H1 (cell line): ENCODE data around the gene IRAG1. TPM values are rescaled to one million over a fixed set of nuclear protein-coding genes. Genes with fewer than 3 reads are reported as not detected.

ENCODE experiments used
- CTCF ChIA-PET: fragments of 300-600 bp; sonication (Branson Sonifier 250); formaldehyde crosslinking; loops from one replicate; lab custom pipeline; 2021; ENCODE audit not compliant: partially characterized antibody; lab: Charles Lee
- POLR2A ChIA-PET: fragments of 300-600 bp; sonication (Branson Sonifier 250); formaldehyde crosslinking; loops from one replicate; lab custom pipeline; 2021; ENCODE audit warnings: inconsistent platforms; ENCODE audit not compliant: partially characterized antibody; lab: Charles Lee
- DNase-seq, 2 experiments: peaks; one replicate each; pipeline versions ENCODE4 v3.0.0 to v3.0.0-alpha.2; 2010 to 2022; ENCODE audit warnings: low spot score in 2 of 2, low read depth in 1 of 2, mixed read lengths in 1 of 2
- FAIRE-seq: peaks from 2 replicates; lab custom pipeline; 2011; peaks lifted over from hg19 to GRCh38; lab: Jason Lieb, UNC
- H2AFZ ChIP-seq: 2 replicates; pipeline ENCODE4 v1.8.1; 2012; ENCODE audit warnings: low read length, inconsistent platforms
- H2AK5ac ChIP-seq: 2 replicates; pipeline ENCODE4 v1.6.1; 2013; ENCODE audit warnings: low read depth, low read length
- H2BK120ac ChIP-seq: replicated peaks from 2 replicates; pipeline ENCODE3; 2013; ENCODE audit warnings: low read depth, low read length, inconsistent platforms
- H2BK12ac ChIP-seq: 2 replicates; pipeline ENCODE4 v1.6.1; 2013; ENCODE audit warnings: low read depth, low read length
- H2BK15ac ChIP-seq: 2 replicates; pipeline ENCODE4 v1.6.1; 2013; ENCODE audit warnings: low read length
- H2BK20ac ChIP-seq: 2 replicates; pipeline ENCODE4 v1.6.1; 2013; ENCODE audit warnings: low read length
- H2BK5ac ChIP-seq: 2 replicates; pipeline ENCODE4 v1.6.1; 2013; ENCODE audit warnings: low read depth, low read length
- H3K14ac ChIP-seq: 2 replicates; pipeline ENCODE4 v1.6.1; 2013; ENCODE audit warnings: inconsistent platforms; ENCODE audit not compliant: insufficient read length
- H3K18ac ChIP-seq: 2 replicates; pipeline ENCODE4 v1.6.1; 2013; ENCODE audit warnings: low read length; ENCODE audit errors: extremely low read depth
- H3K23ac ChIP-seq: 2 replicates; pipeline ENCODE4 v1.6.1; 2013; ENCODE audit warnings: inconsistent platforms; ENCODE audit not compliant: insufficient read length
- H3K23me2 ChIP-seq: 2 replicates; pipeline ENCODE4 v1.6.1; 2013; ENCODE audit warnings: low read depth, low read length
- H3K27ac ChIP-seq: 2 replicates; pipeline ENCODE4 v1.6.1; 2011; ENCODE audit warnings: low read depth, low read length, inconsistent platforms
- H3K27me3 ChIP-seq, 4 experiments: replicated peaks in 1 of 4; 1 replicate in 1 of 4; 2 replicates in 3 of 4; pipeline versions ENCODE4 v1.6.1 to v1.8.1; 2011 to 2013; ENCODE audit warnings: low read length in 3 of 4, mild to moderate bottlenecking in 3 of 4, inconsistent platforms in 2 of 4, mixed read lengths in 2 of 4, moderate library complexity in 1 of 4; ENCODE audit not compliant: control insufficient read depth in 3 of 4, insufficient read depth in 3 of 4; ENCODE audit errors: extremely low read depth in 1 of 4
- H3K36me3 ChIP-seq, 4 experiments: 2 replicates each; pipeline versions ENCODE4 v1.6.1 to v1.8.1; 2011 to 2013; ENCODE audit warnings: mild to moderate bottlenecking in 4 of 4, low read length in 3 of 4, moderate library complexity in 2 of 4, control low read depth in 1 of 4, inconsistent platforms in 1 of 4; ENCODE audit not compliant: insufficient read depth in 4 of 4, control insufficient read depth in 2 of 4
- H3K4ac ChIP-seq: replicated peaks from 2 replicates; pipeline ENCODE3; 2013; ENCODE audit warnings: low read length, low read depth, mixed read lengths, inconsistent platforms; ENCODE audit not compliant: insufficient read length
- H3K4me1 ChIP-seq, 4 experiments: replicated peaks in 1 of 4; 1 replicate in 1 of 4; 2 replicates in 3 of 4; pipeline versions ENCODE4 v1.6.1 to v1.8.1; 2011 to 2013; ENCODE audit warnings: low read length in 3 of 4, inconsistent platforms in 2 of 4, mixed read lengths in 1 of 4; ENCODE audit not compliant: insufficient read depth in 4 of 4, control insufficient read depth in 3 of 4
- H3K4me2 ChIP-seq, 2 experiments: 2 replicates each; pipeline versions ENCODE4 v1.6.1 to v1.8.1; 2011 to 2013; ENCODE audit warnings: low read depth in 2 of 2, low read length in 2 of 2, control low read depth in 1 of 2, inconsistent platforms in 1 of 2, mild to moderate bottlenecking in 1 of 2; ENCODE audit not compliant: insufficient read depth in 1 of 2
- H3K4me3 ChIP-seq, 4 experiments: fragments of 200-600, 300-600 bp in 1 of 4; sonication (generic), shearing (Covaris generic), sonication (Bioruptor Twin) in 1 of 4; 2 replicates each; pipeline versions ENCODE4 v1.5.1 to v1.8.1; 2011 to 2016; ENCODE audit warnings: low read length in 4 of 4, low read depth in 3 of 4, control low read depth in 2 of 4, inconsistent platforms in 2 of 4, mild to moderate bottlenecking in 2 of 4, mixed read lengths in 1 of 4, moderate library complexity in 1 of 4; ENCODE audit not compliant: insufficient read depth in 2 of 4; ENCODE audit errors: extremely low read depth in 1 of 4
- H3K56ac ChIP-seq: replicated peaks from 2 replicates; pipeline ENCODE3; 2013; ENCODE audit warnings: low read depth, mild to moderate bottlenecking, mixed read lengths, low read length, inconsistent platforms; ENCODE audit not compliant: insufficient read length
- H3K79me1 ChIP-seq: 2 replicates; pipeline ENCODE4 v1.6.1; 2013; ENCODE audit warnings: low read depth, low read length, control low read depth
- H3K79me2 ChIP-seq, 2 experiments: 2 replicates each; pipeline versions ENCODE4 v1.6.1 to v1.8.1; 2012 to 2013; ENCODE audit warnings: low read length in 2 of 2, mild to moderate bottlenecking in 2 of 2, inconsistent platforms in 1 of 2; ENCODE audit not compliant: insufficient read depth in 2 of 2, control insufficient read depth in 1 of 2
- H3K9ac ChIP-seq, 4 experiments: replicated peaks in 1 of 4; 1 replicate in 1 of 4; 2 replicates in 3 of 4; pipeline versions ENCODE4 v1.6.1 to v1.8.1; 2011 to 2013; ENCODE audit warnings: low read depth in 3 of 4, low read length in 3 of 4, control low read depth in 2 of 4, mild to moderate bottlenecking in 2 of 4, moderate library complexity in 2 of 4, inconsistent platforms in 1 of 4; ENCODE audit errors: extremely low read depth in 1 of 4
- H3K9me3 ChIP-seq, 2 experiments: 2 replicates each; pipeline versions ENCODE4 v1.6.1 to v1.8.1; 2012 to 2013; ENCODE audit warnings: mild to moderate bottlenecking in 2 of 2, moderate library complexity in 2 of 2, control low read depth in 1 of 2, inconsistent platforms in 1 of 2, low read depth in 1 of 2, low read length in 1 of 2, mixed read lengths in 1 of 2; ENCODE audit not compliant: insufficient read depth in 2 of 2
- H4K20me1 ChIP-seq, 2 experiments: replicated peaks in 1 of 2; 2 replicates each; pipeline versions ENCODE3 to v1.8.1; 2011 to 2013; ENCODE audit warnings: inconsistent platforms in 2 of 2, low read length in 2 of 2, mild to moderate bottlenecking in 1 of 2; ENCODE audit not compliant: insufficient read depth in 2 of 2, control insufficient read depth in 1 of 2
- H4K5ac ChIP-seq: 2 replicates; pipeline ENCODE4 v1.6.1; 2013; ENCODE audit warnings: low read length, low read depth, mixed read lengths, inconsistent platforms; ENCODE audit not compliant: insufficient read length
- H4K8ac ChIP-seq: 2 replicates; pipeline ENCODE4 v1.8.0; 2013; ENCODE audit warnings: mild to moderate bottlenecking, moderate library complexity, low read length, inconsistent platforms; ENCODE audit not compliant: insufficient read depth; ENCODE audit errors: extremely low read depth
- H4K91ac ChIP-seq: replicated peaks from 2 replicates; pipeline ENCODE3; 2013; ENCODE audit warnings: low read length, mixed read lengths, inconsistent platforms; ENCODE audit not compliant: insufficient read length
- POU5F1 ChIP-seq: IDR thresholded peaks from 2 replicates; pipeline ENCODE4 v1.6.1; 2011; ENCODE audit warnings: low read depth, mild to moderate bottlenecking, low read length, moderate library complexity
- SUZ12 ChIP-seq: fragments of 200-600 bp; sonication (generic); IDR thresholded peaks from 2 replicates; pipeline ENCODE4 v1.6.1; 2012; ENCODE audit warnings: mild to moderate bottlenecking, inconsistent platforms, low read length, moderate library complexity, mixed read lengths
- WGBS, 2 experiments: shearing (Covaris generic) in 1 of 2; methylation state at CpG; one replicate each; pipeline versions ENCODE4 v1.1.6 to v1.1.7; 2013 to 2015; ENCODE audit warnings: low lambda C conversion rate in 2 of 2, mixed read lengths in 2 of 2, inconsistent platforms in 1 of 2, low coverage in 1 of 2, missing lambda C conversion rate in 1 of 2; ENCODE audit not compliant: insufficient replicate concordance in 2 of 2, insufficient coverage in 1 of 2, insufficient read length in 1 of 2; ENCODE audit errors: extremely low coverage in 1 of 2, missing lambda C conversion rate in 1 of 2; 5-methylcytosine and 5-hydroxymethylcytosine counted together
- polyA plus RNA-seq, 7 experiments: library from polyadenylated mRNA; depleted of rRNA in 3 of 7; stranded (reverse) in 5 of 7; unstranded in 2 of 7; fragments of >200 nt in 5 of 7; fragments of 200-250 nt in 2 of 7; gene quantifications; 1 replicate in 5 of 7; 2 replicates in 1 of 7; 4 replicates in 1 of 7; pipeline versions ENCODE4 v1.2.1 to v1.2.3, GENCODE V29; 2011 to 2013; ENCODE audit warnings: missing spikeins in 2 of 7, mixed read lengths in 2 of 7
- total RNA-seq: library from RNA; stranded (reverse); fragmentation: NEBNext Ultra II Directional; extraction: Animal tissue kit (Norgen Biotek cat#: 25700); gene quantifications from 2 replicates; pipeline ENCODE4 v1.2.1, GENCODE V29; 2021

The IRAG1 gene
- total and polyA plus RNA-seq, 2 of the 8 experiments (the other 6 are each of a cell fraction or from before 2014, with no cell fraction given), result 1.8 to 2.7 TPM

DNA sequence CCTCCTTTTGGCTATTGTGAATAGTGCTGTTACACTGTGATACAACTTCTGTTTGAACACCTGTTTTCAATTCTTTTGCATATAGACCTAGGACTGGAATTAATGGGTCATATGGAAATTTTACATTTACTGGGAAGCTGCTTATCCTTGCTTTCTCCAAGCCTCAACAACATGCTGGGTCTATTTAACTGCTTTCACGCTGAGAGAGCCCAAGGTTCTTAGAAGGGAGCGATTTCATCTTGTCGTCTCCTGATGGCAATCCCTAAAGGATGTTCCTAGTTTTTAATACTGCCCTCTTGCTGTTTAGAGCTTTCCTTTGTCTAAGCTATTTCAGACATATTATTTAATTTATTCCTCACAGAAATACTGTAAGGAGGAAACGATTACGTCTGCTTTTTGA, 15.5 kb downstream of the IRAG1 start:
- CTCF ChIA-PET, result interaction anchor here (1.4 to 1.5 kb wide), 2 partner anchors 9 to 10 kb away, joined by 3 to 7 read pairs; no protein-coding TSS in a partner anchor
- H2BK12ac ChIP-seq, result no peak overlapping the region
- H3K18ac ChIP-seq, result no peak overlapping the region
- no peak overlapping the region for H2AFZ ChIP-seq
- no peaks in the 10 kb centered on the region for H3K36me3 ChIP-seq
- no peak overlapping the region for H3K14ac ChIP-seq
- H3K4me1 ChIP-seq, result peaks cover 0 to 6% (median 3%) of the 10 kb centered on the region in 4 experiments; a peak in 2 of 7 replicates
- H4K8ac ChIP-seq, result no peak overlapping the region
- H2AK5ac ChIP-seq, result no peak overlapping the region
- H3K27me3 ChIP-seq, result no peaks in the 10 kb centered on the region
- H3K4ac ChIP-seq, result no peak overlapping the region
- no peak overlapping the region for H3K9ac ChIP-seq
- 79% methylated on average over 5 of the region's 5 CpGs; no CpG with 5 or more reads in 1 of the 2 experiments for WGBS, 2 experiments
- POLR2A ChIA-PET, result no interaction called here
- no peaks in the 10 kb centered on the region for H3K9me3 ChIP-seq
- H3K4me2 ChIP-seq, result no peak overlapping the region
- H4K91ac ChIP-seq, result no peak overlapping the region
- H2BK120ac ChIP-seq, result no peak overlapping the region
- no peak overlapping the region for H2BK5ac ChIP-seq
- H3K56ac ChIP-seq, result no peak overlapping the region
- no peaks in the 10 kb centered on the region for H4K20me1 ChIP-seq
- no peak overlapping the region for H2BK20ac ChIP-seq
- FAIRE-seq (no peak), DNase-seq (no peak)
- H3K4me3 ChIP-seq, result no peak overlapping the region
- no peak overlapping the region for H2BK15ac ChIP-seq
- H4K5ac ChIP-seq, result no peak overlapping the region
- H3K23me2 ChIP-seq, result no peaks in the 10 kb centered on the region
- no peaks in the 10 kb centered on the region for H3K79me2 ChIP-seq
- no peak overlapping the region for H3K27ac ChIP-seq
- no peaks in the 10 kb centered on the region for H3K79me1 ChIP-seq
- no peak overlapping the region for H3K23ac ChIP-seq
- TF ChIP-seq SUZ12 (no peak), POU5F1 (no peak)
